D721Med (cell line): ENCODE measurements around the gene DNER.

Experiments
- DNase-seq: peaks from one replicate; pipeline ENCODE4 v3.0.0; 2011; ENCODE audit warnings: low spot score; ENCODE audit not compliant: insufficient read length
- FAIRE-seq: peaks from 2 replicates; lab custom pipeline; 2011; peaks lifted over from hg19 to GRCh38; lab: Jason Lieb, UNC
- CTCF ChIP-seq: IDR thresholded peaks from 2 replicates; pipeline ENCODE4 v1.5.1; 2012; ENCODE audit warnings: mild to moderate bottlenecking, control low read depth; ENCODE audit not compliant: insufficient read depth; ENCODE audit errors: missing control alignments

The DNER gene

GRCh38 chr2:229543176-229543873 lies 171.0 kb downstream of the DNER start:
- DNase-seq (no peak), FAIRE-seq (no peak)
- no peak for TF ChIP-seq CTCF

- FAIRE-seq (no peak), DNase-seq (no peak)
- TF ChIP-seq CTCF = no peak
These were observed 174.7 kb downstream of the DNER start for GRCh38 chr2:229539628-229540027.

GRCh38 chr2:229531594-229531993 lies 182.8 kb downstream of the DNER start:
- FAIRE-seq (no peak), DNase-seq (no peak)
- no peak for TF ChIP-seq CTCF

GRCh38 chr2:229530434-229530833 lies 183.9 kb downstream of the DNER start:
- no peak for TF ChIP-seq CTCF
- DNase-seq (no peak), FAIRE-seq (no peak)

- FAIRE-seq (no peak), DNase-seq (no peak)
- TF ChIP-seq CTCF = no peak
These were observed 185.5 kb downstream of the DNER start for GRCh38 chr2:229528846-229529245.

- no peak for DNase-seq
- TF ChIP-seq CTCF = no peak
- no peak for FAIRE-seq
These were observed 187.4 kb downstream of the DNER start for GRCh38 chr2:229526951-229527350.

DNA sequence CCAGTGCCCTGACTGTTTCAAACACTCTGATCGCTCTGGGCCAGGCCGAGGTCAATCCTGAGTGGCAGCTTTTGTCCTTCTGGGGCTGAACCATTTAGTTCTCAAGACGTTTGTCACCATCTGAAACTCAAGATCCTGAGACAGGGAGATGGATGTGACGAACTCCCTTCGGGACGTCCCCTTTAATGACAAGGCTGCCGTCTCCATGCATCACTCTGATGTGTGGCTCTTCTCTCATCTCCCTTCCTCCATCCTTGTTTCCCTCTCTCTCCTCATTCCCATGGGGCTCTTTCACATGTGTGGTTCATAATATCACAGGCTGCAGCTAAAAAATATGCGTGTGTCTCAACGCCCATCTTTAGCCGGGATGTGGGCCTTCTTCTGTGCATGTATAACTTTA lies 189.6 kb downstream of the DNER start:
- no peak for TF ChIP-seq CTCF
- DNase-seq = no peak
- FAIRE-seq = no peak
